Hepatic stellate cell (primary cell): ENCODE measurements around the gene PILRA.

Experiments used
- DNase-seq: peaks from one replicate; pipeline ENCODE4 v3.0.0; 2011; ENCODE audit warnings: low spot score

PILRA gene

DNA sequence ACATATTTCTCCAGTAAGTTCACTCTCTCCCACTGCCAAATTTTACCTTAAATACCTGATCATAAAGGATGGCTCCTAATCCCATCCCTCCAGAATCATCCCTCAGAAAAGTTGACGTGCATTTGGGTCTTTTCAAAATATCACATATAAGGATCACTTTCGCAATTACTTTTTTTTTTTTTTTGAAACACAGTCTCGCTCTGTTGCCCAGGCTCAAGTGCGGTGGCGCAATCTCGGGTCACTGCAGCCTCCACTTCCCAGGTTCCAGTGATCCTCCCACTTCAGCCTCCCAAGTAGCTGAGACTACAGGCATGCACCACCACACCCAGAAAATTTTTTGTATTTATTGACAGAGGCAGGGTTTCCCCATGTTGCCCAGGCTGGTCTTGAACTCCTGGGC, 37.8 kb downstream of the PILRA start:
- no peak for DNase-seq

DNA sequence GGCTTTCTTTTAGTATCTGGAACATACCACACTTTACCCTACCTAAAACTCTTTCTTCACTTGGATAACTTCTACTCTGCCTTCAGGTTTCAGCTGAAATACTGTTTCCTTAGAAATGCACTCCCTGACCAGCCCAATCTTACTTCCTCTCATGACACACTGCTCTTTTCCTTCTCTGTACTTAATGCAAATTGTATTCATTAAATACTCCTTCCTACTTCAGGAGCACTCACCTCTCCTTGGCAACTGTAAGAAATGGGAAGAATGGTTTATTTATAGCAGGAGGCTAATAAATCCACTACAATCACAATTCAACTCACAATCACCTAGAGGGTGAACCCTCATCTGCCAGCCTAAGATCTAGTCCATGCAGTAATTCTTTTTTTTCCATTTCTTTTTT, 40.1 kb downstream of the PILRA start:
- DNase-seq = no peak

DNA sequence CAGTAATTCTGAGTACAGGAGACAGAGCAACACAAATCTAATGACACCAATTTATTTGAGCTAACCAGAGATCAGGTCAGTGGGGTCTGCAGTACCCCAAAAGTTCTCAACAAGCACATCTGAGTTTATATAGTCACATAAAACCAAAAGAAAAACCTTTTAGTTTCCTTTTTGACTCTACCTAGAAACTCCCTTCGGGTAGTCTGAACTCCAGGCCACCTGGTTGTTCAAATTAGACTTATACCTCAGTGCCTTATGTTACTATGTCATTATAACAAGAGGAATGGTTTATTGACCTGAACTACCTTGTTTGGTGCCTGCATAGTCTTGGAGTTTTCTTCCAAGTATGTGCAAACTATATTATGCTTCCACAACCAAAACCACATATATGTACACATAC, 40.6 kb downstream of the PILRA start:
- DNase-seq = no peak

DNA sequence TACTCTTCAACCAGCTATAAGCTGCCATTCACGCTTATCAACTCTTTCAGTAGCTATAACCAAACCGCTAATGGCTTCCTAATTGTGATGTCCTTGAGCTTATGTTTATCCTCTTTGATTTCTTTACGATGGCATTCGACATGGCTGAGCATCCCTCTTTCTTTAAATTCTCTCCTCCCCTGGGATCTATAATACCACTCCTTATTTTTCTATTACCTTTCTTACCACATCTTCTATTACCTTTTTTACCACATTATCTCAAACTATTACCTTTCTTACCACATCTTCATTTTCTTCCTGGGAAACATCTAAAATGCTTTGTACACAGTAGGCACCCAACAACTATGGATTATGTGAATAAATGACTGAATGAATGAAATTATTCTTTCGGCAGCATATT, 42.2 kb downstream of the PILRA start:
- DNase-seq = no peak

DNA sequence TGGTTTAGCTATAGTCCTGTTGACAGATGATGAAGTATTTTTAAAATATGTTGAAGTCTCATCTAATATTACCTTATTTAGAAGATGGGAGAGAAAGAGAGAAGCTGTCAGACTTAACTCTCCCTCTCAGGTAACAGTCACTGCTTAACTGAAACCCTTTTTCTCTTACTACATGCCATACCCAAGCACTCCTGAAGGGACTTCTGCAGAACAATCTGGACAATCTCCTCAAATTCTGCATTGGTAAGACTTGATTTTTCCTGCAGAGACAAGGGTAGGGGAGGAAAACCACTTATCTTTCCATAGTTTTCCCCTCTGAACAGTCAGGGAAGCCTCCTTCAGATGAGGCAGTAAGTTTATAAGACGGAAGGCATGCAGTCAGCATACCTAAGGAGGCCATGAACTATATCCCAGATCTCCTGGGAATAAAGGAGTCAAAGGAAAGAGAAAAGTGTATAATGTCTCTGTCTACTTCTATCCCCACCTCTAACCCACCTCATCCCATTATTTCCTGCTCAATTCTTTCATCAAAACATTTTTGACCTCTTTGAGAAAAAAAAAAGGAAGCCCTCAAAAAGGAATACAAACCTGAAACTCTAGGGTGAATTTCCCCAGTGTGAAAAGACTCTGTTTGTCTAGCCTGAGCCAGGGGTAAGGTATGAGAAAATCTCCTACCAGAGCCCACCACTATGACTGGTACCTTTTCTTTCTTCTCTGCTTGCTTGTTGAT, 45.8 kb downstream of the PILRA start:
- no peak for DNase-seq

DNA sequence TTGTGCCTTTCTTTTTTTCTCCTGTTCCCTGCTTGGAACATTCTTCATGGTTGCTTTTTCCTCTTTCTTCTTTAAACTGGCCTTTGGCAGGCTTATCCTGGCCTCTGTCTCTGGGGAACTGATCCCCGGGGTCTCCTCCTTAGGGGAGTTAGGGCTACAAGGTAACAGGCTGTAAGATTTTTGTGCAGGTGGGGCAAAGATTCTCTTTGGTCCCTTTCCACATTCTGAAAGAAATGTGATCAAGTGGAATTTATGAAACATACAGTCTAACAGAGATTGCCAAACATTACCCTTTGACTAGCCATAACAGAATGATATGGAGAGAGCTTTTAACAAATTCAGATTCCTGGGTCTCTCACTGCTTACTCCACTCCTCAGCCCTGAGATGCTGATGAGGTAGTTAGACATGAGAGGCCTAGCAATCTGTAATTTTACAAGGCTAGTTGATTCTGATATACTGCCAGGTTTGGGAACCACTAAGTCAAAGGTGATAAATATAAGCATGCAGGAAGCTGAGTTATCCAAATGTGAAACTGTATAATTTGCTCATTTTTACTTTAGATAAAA, 46.5 kb downstream of the PILRA start:
- DNase-seq = no peak

DNA sequence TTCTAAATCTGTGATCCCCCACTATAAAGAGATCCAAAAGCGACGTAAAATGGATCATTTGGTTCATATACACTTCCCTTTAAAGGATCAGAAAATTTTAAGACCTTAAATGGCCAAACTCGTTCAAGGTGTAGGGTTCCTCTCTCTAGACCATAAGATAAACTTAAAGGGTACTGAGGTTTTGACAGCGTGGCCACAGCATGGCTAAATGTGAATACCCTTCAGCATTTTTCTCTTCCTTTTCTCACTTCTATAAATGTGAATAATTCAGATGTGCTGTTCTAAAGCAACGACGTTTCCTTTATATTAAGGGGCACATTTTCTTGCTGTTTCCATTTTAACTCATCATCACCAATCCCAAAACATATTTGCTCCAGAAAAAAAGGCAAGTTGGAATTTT, 50.0 kb downstream of the PILRA start:
- DNase-seq = no peak

DNA sequence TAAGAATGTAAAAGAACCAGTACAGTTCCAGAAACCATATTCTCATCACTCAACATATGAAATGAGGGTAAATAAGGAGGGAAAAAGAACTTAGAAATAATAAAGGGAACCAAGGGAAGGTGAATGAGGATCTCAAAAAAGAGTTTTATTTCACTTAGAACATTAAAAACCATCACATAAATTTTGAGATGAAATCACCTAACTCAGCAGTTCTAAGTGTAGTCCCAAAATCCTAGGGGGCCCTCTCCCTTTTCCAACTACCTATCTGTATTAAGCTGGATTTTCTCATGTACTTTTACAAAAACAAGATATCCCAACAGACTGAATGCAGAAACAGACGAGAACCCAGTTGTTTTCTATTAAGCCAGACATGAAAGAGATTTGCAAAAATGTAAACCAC, 52.1 kb downstream of the PILRA start:
- DNase-seq = no peak

DNA sequence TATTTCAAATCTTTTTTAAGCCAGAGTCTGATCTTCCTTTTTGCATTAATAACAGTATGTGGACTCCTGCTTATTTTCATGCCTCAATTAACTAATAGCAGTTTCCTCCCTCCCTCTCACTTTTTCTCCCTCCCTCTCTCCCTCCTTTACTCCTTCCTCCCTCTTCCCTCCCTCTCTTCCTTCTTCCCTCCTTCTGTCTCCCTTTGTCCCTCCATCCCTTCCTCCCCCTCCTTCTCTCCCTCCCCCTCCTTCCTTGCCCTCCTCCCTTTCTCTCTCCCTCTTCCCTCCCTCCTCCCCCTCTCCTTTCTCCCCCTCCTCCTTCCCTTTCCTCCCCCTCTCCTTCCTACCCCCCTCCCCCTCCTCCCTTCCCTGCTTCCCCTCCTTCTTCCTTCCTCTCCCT, 53.2 kb downstream of the PILRA start:
- no peak for DNase-seq

DNA sequence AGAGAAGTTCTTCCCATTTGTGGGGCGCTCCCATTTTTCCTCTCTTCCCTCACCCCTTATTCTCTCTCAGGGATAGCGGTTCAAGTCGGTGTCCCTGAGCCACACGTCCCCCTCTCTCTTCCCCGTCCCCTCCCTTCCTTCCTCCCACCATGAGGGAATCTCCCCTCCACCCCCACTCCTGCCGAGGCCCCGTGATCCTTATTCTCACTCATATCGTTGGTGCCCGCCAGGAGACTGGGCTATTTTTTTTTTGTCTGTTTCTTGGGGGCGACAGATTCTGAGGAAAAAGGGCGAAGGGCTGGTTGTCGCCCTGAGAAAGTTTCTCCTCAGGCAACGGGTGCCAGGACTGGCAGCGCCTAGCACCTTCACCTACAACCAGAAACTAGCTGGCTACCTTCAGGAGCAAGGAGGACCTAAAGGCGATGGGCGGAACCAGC, 54.5 kb downstream of the PILRA start:
- no peak for DNase-seq

DNA sequence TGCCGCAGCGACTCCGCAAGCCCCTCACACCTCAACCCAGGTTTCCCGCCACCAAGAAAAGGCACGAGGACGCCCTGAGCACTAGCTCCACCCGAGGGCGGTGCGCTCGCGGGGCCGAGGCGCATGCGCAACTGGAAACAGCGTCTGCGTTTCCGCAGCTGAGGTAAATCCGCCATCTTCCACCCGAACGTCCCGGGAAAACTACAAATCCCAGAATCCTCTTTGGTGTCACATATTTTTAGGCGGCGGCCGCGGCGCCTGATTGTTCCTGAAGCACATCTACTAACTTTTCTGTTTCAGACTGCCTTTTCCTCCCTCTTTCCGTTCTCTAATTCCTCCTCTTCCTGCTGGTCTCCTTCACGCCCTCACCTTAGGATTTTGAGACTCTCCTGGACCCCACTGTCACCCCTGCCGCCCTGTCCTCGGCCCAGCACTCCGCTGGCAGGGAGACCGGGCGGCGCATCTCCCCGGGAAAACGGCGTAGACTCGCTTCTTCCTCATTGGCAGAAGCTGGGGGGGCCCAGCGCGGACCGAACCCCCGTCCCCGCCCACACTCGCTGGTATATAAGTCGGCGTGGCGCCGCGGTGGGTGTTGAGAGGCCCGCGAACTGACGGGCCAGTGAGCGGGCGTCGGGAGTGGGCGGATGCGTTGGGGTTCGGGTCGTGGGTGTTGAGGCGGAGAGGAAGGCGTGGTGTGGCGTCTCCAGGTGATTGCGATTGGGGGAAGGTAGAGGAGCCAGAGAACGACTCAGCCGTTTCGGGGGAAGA, 55.1 kb downstream of the PILRA start, which contains the start of gene ZCWPW1:
Gene ZCWPW1, minus strand, starts transcription at position 505 of the 768 bp plus-strand sequence. CDS start 8,054 bp downstream, outside the sequence.
- DNase-seq = peak; percentile 91

DNA sequence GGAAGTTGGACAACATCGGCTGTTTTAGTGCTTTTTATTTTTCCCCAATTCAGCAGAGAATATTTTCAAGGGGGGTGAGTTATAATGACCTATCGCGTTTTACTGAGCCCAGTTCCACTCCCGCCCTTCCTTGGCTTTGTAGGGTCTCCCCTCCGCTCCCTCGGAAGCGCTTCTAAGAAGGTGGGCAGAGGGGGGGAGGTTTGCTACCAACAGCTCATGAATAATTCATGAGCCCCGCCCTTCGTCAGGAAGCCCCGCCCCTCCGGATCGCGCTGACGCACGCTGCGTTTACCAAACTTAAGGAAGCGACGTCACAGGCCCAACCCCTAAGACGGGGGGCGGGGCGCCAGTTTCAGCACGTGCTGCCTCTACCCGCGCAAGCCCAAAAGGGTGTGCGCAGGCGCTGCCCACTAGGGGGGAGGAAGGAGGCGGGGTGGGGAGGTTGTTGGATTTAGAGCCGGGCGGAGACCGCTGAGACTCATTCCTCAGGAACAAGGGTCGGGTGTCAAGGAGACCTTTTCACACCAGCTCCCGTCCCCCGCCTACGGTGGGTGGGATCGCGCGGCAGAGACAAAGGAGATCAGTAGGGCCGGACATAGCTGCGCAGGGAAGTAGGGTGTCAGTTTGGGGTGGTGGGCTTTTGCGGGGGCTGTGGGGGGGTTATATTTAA, 55.8 kb downstream of the PILRA start:
- peak; percentile 97 for DNase-seq

DNA sequence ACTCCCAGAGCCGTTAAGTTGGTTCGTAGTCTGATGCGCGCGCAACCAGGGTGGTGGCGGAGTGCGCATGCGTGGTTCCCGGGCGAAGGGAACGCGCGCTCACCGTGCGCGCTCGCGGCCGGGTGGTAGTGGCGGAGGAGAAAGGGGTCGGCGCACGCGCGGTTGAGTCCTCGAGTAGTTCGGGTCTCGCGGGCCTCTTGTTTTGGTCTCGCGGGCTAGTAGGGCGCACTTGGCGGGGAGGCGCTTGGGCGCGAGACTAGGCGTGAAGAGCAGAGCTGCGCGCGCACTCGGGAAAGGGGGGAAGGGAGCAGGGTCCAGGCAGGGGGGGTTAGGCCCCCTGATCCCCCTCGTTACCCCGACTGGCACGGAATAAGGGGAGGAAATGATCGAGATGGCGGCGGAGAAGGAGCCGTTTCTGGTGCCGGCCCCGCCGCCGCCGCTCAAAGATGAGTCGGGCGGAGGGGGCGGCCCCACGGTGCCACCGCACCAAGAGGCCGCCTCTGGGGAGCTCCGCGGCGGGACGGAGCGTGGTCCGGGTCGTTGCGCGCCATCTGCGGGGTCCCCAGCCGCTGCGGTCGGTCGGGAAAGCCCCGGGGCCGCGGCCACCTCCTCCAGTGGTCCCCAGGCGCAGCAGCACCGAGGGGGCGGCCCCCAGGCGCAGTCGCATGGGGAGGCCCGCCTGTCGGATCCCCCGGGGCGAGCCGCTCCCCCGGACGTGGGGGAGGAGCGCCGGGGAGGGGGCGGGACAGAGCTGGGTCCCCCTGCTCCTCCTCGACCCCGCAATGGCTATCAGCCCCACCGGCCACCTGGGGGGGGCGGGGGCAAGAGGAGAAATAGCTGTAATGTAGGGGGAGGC, 56.6 kb downstream of the PILRA start, which contains the start of gene MEPCE:
Gene MEPCE, plus strand, starts transcription at position 195 of the 856 bp plus-strand sequence. Its CDS starts 188 bp downstream, at position 383.
- DNase-seq = peak; percentile 100

DNA sequence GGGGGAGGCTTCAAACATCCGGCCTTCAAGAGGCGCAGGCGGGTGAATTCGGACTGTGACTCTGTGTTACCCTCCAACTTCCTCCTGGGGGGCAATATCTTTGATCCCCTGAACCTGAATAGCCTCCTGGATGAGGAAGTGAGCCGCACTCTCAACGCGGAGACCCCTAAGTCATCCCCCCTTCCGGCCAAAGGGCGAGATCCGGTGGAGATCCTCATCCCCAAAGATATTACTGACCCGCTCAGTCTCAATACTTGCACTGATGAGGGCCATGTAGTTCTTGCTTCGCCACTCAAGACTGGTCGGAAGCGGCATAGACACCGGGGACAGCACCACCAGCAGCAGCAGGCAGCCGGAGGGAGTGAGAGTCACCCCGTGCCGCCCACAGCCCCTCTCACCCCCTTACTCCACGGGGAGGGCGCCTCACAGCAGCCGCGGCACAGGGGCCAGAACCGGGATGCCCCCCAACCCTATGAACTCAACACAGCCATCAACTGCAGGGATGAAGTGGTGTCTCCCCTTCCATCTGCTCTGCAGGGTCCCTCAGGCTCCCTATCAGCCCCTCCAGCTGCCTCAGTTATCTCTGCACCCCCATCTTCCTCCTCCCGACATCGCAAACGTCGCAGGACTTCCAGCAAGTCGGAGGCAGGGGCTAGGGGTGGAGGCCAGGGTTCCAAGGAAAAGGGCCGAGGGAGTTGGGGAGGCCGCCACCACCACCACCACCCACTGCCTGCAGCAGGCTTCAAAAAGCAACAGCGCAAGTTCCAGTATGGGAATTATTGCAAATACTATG, 57.4 kb downstream of the PILRA start:
- no peak for DNase-seq

DNA sequence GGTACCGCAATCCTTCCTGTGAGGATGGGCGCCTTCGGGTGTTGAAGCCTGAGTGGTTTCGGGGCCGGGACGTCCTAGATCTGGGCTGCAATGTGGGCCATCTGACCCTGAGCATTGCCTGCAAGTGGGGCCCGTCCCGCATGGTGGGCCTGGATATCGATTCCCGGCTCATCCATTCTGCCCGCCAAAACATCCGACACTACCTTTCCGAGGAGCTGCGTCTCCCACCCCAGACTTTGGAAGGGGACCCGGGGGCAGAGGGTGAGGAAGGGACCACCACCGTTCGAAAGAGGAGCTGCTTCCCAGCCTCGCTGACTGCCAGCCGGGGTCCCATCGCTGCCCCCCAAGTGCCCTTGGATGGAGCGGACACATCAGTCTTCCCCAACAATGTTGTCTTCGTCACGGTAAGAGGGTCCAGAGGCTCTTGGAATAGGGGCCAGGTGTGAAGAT, 58.0 kb downstream of the PILRA start:
- no peak for DNase-seq

DNA sequence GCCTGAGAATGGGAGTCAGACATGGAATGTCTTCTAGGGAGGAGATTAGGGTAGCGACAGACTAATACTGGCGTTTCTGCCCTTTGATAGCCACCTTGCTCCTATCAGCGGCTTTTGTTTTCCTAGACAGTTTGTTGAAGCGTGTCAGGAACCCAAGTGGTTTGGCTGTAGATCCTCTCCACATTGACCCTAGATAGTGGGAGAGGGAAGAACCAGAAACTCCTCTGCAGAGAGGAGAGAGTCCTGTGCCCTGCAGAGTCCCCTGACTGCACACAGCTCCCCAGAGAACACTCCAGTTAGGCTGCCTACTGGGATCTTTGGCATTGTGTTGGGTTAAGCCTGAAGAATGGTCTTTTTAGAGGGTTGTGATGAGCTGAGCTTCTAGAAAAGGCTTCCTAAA, 58.8 kb downstream of the PILRA start:
- DNase-seq = no peak

DNA sequence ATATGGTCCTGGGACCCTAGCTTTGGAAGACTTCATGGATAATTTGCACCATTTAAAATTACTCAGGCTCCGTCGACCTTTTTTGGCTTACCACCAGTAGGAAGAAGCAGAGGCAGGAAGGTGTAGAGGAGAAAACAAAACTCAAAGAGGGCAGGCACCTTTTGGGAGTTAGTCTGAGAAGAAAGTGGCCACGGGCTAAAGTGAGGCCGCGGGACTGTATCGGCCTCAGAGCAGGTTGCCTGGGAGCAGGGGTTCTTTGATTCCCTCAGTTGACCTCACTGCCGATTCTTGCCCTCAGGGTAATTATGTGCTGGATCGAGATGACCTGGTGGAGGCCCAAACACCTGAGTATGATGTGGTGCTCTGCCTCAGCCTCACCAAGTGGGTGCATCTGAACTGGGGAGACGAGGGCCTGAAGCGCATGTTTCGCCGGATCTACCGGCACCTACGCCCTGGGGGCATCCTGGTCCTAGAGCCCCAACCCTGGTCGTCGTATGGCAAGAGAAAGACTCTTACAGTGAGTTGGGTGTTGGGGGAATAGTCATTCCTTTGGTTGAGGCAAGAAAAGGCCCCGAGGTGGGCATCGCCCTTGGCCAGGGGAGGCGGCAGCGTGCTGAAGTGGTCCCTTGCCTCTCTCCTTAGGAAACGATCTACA, 59.5 kb downstream of the PILRA start:
- DNase-seq = no peak

DNA sequence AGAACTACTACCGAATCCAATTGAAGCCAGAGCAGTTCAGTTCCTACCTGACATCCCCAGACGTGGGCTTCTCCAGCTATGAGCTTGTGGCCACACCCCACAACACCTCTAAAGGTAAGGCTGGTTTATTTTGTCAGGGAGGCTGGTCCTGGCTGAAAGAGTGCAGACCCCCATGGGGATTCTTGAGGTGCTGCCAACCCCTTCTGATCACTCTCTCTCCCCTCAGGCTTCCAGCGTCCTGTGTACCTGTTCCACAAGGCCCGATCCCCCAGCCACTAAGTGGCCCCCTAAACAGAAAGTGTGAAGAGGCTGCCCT, 59.9 kb downstream of the PILRA start:
- no peak for DNase-seq

DNA sequence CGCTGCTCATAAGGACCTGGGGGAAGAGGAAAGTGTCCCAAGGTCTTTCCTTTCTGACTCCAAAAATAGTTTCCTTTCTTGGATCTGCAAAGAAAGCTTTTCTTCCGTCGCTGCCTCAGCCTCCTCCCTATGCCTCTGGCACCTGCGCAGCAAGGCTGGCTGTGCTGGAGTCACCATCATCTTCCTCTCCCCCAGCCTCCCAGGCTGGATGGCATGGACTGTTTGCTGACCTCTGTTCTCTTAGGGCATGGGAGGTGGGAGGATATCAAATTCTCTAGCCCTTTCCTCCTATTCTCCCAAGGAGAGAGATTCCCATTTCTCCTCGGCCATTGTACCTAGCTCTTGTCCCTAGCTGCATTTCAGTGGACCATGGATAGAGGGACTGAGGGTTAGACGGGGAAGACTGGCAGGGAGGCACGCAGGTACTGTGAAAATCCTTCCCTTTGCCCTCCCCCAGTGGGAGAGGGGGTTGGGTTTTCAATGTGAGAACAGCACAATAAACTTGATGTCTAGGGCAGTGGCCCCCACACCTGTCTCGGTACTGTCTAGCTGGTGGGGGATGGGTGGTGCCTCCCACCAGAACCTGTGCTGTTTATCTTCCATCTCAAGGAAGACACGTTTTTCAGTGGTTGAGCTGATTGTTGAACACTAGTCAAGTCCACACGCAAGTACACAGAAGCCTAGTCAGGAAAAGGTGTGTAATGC, 60.5 kb downstream of the PILRA start:
- no peak for DNase-seq
